Dermis microvascular lymphatic vessel endothelial cell (primary cell): ENCODE measurements around the gene ANO9. TPM values are rescaled to one million over a fixed set of nuclear protein-coding genes. Genes with fewer than 3 reads are reported as not detected.
"Not testable (repeated sequence)": the region's sequence is repeated elsewhere in the genome, so short reads cannot be mapped to it uniquely, and the experiment has no call there.

ENCODE experiments used
- DNase-seq, 2 donors: peaks; one replicate each; pipeline versions ENCODE4 v3.0.0 to v3.0.0-alpha.2; 2010; ENCODE audit warnings: low read depth in 2 of 2
- total RNA-seq: library from RNA; depleted of rRNA; stranded (reverse); fragments of >200 nt; gene quantifications from 2 replicates; pipeline ENCODE4 v1.2.1, GENCODE V29; 2014

Gene ANO9
- total RNA-seq, 1 donor from 2014 or later, result 1.4 TPM

- not testable (repeated sequence) for DNase-seq
These were observed 6.6 kb downstream of the ANO9 start for GRCh38 chr11:434999-435740.

- no peak for DNase-seq
These were observed 7.3 kb downstream of the ANO9 start for GRCh38 chr11:434496-434895.

GRCh38 chr11:433641-434040 lies 8.2 kb downstream of the ANO9 start:
- no peak for DNase-seq

GRCh38 chr11:433111-433510 lies 8.7 kb downstream of the ANO9 start:
- no peak for DNase-seq

- DNase-seq, result no peak
These were observed 9.2 kb downstream of the ANO9 start for GRCh38 chr11:432501-433100.

GRCh38 chr11:431921-432320 lies 9.9 kb downstream of the ANO9 start:
- DNase-seq, result no peak

GRCh38 chr11:429931-430456 lies 11.8 kb downstream of the ANO9 start:
- DNase-seq, result no peak

GRCh38 chr11:429391-429790 lies 12.4 kb downstream of the ANO9 start:
- no peak for DNase-seq

GRCh38 chr11:428295-428694 lies 13.5 kb downstream of the ANO9 start:
- no peak for DNase-seq

- DNase-seq, result no peak
These were observed 15.0 kb downstream of the ANO9 start for GRCh38 chr11:426851-427250.

- no peak for DNase-seq
These were observed 16.5 kb downstream of the ANO9 start for GRCh38 chr11:425301-425700.

GRCh38 chr11:424766-425165 lies 17.0 kb downstream of the ANO9 start:
- not testable (repeated sequence) for DNase-seq

GRCh38 chr11:424232-424631 lies 17.6 kb downstream of the ANO9 start:
- no peak for DNase-seq

GRCh38 chr11:422249-422656 lies 19.6 kb downstream of the ANO9 start:
- no peak for DNase-seq

- DNase-seq, result no peak
These were observed 20.9 kb downstream of the ANO9 start for GRCh38 chr11:420911-421321.

GRCh38 chr11:420054-420910 lies 21.5 kb downstream of the ANO9 start:
- no peak for DNase-seq

- DNase-seq, result no peak
These were observed 22.4 kb downstream of the ANO9 start for GRCh38 chr11:419248-420005.

GRCh38 chr11:418343-419247 lies 23.2 kb downstream of the ANO9 start:
- DNase-seq, result no peak

- DNase-seq, result no peak
These were observed 24.0 kb downstream of the ANO9 start for GRCh38 chr11:417652-418342.
